Stimulated activated CD4-positive, alpha-beta T cell treated with anti-CD3 and anti-CD28 coated beads, Interleukin-1b, Interleukin-23, amount 100 ng/mL, for 4 hours (primary cell): ENCODE measurements around the gene ADRM1.

Source experiments
- DNase-seq, 2 donors: peaks; one replicate each; pipeline ENCODE4 v3.0.0-alpha.2; 2020; ENCODE audit warnings: low read depth in 2 of 2

ADRM1 gene

GRCh38 chr20:62337558-62338293 is 34.9 kb downstream of the ADRM1 start:
- no peak for DNase-seq

GRCh38 chr20:62338294-62338620 is 35.5 kb downstream of the ADRM1 start:
- no peak for DNase-seq

GRCh38 chr20:62339647-62340062 is 36.9 kb downstream of the ADRM1 start:
- no peak for DNase-seq

GRCh38 chr20:62342910-62343309 is 40.1 kb downstream of the ADRM1 start:
- no peak for DNase-seq

- DNase-seq: no peak
These were observed 41.3 kb downstream of the ADRM1 start for GRCh38 chr20:62344092-62344491.

GRCh38 chr20:62344782-62345181 is 42.0 kb downstream of the ADRM1 start:
- DNase-seq: no peak

GRCh38 chr20:62345681-62346370 is 43.0 kb downstream of the ADRM1 start:
- no peak for DNase-seq

GRCh38 chr20:62346398-62347150 is 43.8 kb downstream of the ADRM1 start:
- no peak for DNase-seq

- no peak for DNase-seq
These were observed 44.3 kb downstream of the ADRM1 start for GRCh38 chr20:62347151-62347404.

GRCh38 chr20:62347445-62347844 is 44.6 kb downstream of the ADRM1 start:
- no peak for DNase-seq

GRCh38 chr20:62348604-62349003 is 45.8 kb downstream of the ADRM1 start:
- DNase-seq: no peak

GRCh38 chr20:62349556-62350097 is 46.8 kb downstream of the ADRM1 start:
- DNase-seq: no peak

GRCh38 chr20:62350098-62350628 is 47.4 kb downstream of the ADRM1 start:
- DNase-seq: no peak

GRCh38 chr20:62350629-62351422 is 48.0 kb downstream of the ADRM1 start:
- DNase-seq: no peak

GRCh38 chr20:62351469-62352401 is 48.9 kb downstream of the ADRM1 start:
- DNase-seq: no peak

- DNase-seq: no peak
These were observed 49.8 kb downstream of the ADRM1 start for GRCh38 chr20:62352402-62353288.

GRCh38 chr20:62353289-62354030 is 50.7 kb downstream of the ADRM1 start:
- DNase-seq: no peak

GRCh38 chr20:62354031-62354808 is 51.4 kb downstream of the ADRM1 start:
- no peak for DNase-seq
